GM19043 (cell line): ENCODE data around the gene MCM7.

Experiments used
- ATAC-seq: cut with Tn5 transposase; IDR thresholded peaks from one replicate; pipeline ENCODE4 v1.9.1; 2021; ENCODE audit warnings: low read depth; ENCODE audit not compliant: unreplicated experiment

The MCM7 gene

DNA sequence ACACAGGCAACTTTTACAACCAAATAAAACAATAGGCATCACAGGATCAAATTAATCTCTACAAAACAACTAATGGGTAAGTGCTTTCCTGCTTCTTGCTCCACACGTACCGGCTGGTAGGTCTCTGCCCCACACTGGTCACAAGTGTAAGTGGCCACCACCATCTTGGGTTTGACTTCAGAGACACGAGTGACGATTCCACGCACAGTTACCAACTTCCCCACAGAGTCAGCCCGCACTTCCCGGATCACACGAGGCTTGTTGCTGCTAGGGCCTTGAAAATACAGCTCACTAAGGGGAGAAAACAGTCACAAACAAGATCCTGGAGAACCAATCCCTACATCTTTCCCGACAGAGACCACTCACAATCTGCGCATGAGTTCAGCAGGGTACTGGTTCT lies 2.3 kb downstream of the MCM7 start:
- no peak for ATAC-seq

DNA sequence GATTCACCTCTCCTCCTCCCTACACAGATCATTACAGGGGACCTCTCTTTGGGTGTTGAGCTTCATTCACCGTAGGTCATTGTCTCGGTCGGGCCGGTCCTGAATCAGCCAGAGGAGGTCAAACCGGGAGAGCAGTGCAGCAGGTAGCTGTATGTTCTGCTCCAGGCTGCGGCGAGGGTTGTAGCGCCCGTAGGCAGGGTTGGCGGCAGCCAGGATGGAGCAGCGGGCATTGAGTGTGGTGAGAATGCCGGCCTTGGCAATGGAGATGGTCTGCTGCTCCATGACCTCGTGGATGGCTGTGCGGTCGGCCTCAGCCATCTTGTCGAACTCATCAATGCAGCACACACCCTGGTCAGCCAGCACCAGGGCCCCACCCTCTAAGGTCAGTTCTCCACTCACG lies 5.5 kb downstream of the MCM7 start:
- no peak for ATAC-seq

DNA sequence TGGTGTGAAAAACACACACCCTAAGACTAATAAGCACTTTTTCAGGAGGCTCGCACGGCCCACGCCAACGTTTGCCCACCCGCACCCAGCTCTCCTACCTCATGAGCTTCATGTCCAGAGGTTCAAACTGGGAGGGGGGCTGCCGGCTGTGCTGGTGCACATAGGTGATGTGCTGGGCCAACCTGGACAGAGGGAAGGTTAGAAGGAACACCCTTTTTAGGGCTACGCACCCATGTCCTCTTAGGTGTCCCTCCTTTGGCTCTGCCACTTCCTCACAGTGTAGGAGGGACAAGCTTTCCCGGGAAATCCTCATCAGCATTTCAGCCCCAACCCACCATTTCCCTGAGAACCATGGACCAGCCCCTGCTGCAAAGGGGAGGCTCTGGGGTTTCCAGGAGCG lies 5.9 kb downstream of the MCM7 start:
- ATAC-seq = no peak

DNA sequence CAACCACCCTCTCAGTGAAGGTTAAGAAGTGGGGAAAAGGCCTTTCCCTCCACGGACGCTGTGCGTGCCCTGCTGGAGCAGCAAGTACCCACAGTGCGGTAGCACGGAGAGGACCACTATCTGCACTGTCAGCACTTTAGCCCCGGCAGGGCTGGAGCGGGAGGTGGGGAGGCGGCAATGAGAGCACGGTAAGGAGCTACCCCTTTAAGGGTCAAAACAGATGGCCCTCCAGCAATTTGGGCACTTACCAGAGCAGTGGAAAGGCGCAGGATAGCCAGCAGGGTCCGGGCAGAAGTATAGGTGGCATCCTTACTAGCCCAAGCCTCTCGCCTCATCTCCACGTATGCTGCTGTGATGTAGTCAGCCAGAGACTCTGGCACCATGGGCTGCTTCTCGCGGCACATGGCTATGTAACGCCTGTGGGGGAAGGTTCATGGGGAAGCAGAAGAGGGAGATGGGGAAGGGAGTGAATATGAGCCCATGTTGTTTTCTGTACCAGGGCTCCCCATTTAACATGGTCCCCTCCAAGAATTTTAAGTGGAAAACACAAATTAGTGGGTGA lies 7.2 kb downstream of the MCM7 start:
- ATAC-seq = no peak

DNA sequence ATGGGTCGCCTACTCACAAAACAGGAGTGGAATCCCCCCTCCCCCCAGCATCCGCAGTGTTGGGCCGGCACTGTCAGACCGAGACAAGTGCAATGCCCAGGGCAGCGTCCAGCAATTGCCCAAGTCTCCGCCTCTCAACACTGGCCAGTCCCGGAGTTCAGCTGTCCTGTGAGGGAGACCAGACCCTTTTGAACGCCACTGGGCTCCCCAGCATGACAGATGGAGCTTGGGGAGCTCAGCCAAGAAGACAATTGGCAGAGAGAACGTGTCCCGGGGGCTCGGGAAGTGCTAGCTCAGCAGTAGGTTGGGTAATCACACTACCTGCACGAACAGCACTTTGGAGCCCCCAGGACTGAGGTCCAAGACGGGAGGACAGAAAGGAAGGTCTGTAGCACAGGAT lies 7.7 kb downstream of the MCM7 start:
- ATAC-seq = no peak

DNA sequence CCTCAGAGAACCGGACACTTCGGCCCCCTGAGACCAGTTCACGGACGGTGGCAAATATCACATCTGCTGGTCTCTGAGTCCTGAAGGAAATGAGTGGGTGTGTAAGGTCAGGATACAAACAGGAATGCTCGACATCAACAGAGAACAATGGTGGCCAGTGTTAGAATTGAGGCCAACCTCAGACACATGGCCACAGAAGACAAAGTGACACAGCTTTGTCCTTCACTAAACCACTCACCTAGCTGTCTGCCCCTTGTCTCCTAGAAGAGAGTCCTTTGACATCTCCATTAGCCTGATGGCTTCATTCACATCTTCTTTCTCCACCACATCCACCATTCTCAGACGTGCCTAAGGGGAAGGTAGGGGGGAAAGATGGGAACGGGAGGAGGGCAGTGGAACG lies 8.1 kb downstream of the MCM7 start:
- ATAC-seq = no peak

DNA sequence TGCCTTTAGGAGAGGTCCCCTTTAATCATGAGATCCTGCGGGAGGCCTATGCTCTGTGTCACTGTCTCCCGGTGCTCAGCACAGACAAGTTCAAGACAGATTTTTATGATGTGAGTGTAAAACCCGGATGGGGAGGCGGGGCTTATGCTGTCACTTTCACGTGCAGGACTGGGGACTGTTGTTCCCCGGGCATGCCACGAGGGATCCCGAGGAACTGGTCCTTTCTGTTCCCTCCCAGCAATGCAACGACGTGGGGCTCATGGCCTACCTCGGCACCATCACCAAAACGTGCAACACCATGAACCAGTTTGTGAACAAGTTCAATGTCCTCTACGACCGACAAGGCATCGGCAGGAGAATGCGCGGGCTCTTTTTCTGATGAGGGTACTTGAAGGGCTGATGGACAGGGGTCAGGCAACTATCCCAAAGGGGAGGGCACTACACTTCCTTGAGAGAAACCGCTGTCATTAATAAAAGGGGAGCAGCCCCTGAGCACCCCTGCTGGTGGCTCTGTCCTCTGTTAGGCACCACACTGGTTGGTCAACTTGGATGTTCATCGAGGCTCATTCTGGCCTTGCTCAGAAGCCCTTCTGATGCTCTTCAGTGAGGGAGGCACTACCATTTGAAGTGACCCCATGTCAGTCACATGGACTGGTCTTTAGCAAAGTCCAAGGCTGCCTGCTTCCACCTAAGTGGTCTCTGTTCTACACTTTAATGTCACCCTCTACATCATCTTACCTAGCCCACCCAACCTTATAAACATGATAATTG lies 9.6 kb downstream of the MCM7 start:
- no peak for ATAC-seq

DNA sequence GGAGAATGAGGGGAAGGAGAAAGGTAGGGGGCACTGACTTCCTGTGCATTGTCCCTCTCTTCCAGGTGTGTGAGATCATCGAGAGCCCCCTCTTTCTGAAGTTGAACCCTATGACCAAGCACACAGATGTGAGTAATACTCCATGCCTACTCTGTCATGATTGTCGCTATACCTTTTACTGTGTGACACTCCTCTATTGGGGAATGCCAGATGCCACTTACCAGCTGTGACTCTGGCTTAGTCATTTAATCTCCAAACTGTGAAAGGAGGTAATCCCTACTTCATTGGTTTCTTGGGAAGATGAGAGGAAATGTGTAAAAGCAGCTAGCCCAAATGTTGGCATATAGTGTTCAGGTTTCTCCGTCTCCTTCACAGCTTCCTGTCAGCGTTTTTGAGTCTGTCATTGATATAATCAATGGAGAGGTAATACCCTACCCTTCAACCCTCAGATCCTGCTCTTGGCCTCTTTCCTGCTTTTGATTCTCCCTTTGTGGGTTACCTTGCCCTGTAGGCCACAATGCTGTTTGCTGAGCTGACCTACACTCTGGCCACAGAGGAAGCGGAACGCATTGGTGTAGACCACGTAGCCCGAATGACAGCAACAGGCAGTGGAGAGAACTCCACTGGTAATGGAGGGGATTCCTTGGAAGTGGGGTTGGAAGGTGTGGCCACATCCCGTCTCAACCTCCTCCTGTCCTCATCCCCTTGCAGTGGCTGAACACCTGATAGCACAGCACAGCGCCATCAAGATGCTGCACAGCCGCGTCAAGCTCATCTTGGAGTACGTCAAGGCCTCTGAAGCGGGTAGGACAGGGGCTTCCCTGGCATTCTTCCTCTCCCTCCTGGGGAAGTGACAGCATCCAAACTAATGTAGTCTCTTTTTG lies 10.4 kb downstream of the MCM7 start:
- ATAC-seq = no peak

DNA sequence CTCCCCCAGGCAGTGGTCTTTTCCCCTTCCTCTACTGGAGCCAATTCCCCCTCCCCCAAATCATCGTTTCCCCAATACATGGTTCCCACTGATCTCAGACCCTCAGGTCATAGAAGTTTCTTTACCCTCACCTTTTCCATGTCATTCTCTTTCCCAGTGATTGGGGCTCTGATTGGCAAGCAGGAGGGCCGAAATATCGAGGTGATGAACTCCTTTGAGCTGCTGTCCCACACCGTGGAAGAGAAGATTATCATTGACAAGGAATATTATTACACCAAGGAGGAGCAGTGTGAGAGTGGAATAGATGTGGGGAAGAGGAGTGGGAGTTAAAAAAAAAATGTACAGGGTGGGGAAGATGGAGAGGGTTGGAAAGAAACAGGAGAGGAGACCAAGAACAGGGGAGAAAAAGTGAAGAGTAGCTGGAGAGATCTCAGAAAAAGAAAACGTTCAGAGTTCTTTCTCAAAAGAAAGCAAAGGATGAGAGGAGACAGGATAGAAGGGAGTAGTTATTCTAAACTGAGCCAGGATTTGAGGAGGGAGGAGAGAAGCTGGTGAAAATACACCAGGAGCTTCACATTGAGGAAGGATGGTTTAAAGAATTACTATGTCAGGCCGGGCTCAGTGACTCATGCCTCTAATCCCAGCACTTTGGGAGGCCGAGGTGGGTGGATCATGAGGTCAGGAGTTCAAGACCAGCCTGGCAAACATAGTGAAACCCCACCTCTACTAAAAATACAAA lies 11.6 kb downstream of the MCM7 start:
- no peak for ATAC-seq

DNA sequence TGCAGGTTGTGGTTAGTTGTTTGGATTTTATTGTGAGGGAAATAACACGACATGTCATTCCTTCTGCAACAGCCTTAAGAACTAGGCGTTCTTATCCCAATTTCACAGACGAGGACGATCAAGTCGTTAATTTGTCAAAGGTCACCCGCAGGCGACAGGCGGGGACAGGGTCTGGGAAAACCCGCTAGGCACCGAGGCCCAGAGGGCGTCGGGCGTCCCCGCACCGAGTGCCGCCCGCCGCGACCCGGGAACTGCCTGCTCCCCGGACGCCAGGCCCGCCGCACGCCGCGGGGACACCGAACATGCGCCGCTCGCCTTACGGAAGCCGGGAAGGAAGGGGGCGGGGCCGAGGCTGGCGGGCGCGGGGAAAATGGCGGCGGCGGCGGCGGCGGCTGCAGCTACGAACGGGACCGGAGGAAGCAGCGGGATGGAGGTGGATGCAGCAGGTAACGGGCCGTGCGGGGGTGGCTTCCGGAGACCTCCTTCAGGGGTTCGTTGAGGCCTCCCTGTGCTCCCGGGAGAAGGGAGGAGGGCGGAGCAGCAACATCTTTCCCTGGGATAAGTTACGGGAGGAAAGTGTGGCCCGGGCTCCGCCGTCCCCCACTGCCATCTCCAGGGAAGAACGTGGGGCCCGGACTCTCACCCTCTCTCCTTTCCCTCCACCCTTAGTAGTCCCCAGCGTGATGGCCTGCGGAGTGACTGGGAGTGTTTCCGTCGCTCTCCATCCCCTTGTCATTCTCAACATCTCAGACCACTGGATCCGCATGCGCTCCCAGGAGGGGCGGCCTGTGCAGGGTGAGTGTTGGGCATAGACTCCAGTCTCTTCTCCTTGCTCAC lies 12.4 kb downstream of the MCM7 start, which contains the start of gene COPS6:
Gene COPS6, plus strand, starts transcription at position 349 of the 837 bp plus-strand sequence. Its CDS starts 22 bp downstream, at position 371.
- ATAC-seq = no peak

DNA sequence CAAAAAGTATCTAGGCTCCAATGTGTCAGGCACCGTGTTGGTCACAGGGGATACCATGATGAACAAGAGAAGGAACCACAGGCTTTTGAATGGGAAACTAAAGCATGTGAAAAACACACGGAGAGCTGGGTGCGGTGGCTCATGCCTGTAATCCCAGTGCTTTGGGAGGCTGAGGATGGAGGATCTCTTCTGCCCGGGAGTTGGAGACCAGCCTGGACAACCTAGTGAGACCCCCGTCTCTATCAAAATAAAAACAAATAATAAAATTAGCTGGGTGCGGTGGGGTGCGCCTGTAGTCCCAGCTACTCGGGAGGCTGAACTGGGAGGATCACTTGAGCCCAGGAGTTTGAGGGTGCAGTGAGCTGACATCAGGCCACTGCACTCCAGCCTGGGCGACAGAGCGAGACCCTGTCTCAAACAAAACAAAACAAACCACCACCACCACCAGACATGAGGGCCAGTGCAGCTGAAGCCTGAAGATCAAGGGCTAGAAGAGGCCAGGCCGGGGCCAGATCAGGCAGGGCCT lies 13.0 kb downstream of the MCM7 start:
- no peak for ATAC-seq

DNA sequence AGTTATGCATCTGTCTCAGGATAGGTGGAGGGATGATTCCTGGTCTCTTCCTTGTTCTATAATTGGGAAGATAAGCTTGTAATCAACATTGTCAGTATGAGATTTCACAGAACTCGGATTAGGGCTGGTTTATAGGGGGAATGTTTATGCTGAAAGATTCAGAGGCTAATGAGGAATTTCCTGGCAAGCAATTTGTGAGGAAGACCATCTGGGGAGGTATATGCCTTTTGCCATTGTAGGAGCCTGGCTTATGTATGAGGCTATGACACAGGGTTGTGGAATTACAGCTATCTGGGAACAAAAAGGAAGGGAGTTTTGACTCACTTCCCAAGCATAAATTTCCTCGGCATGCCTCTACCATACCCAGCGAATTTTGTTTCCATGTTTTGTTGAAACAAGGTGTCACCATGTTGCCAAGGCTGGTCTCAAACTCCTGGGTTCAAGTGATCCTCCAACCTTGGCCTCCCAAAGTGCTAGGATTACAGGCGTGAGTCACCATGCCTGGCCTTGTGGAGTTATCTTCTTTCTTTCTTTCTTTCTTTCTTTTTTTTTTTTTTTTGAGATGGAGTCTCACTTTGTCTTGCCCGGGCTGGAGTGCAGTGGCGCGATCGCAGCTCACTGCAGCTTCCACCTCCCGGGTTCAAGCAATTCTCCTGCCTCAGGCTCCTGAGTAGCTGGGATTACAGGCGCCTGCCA lies 14.0 kb downstream of the MCM7 start:
- ATAC-seq = no peak

DNA sequence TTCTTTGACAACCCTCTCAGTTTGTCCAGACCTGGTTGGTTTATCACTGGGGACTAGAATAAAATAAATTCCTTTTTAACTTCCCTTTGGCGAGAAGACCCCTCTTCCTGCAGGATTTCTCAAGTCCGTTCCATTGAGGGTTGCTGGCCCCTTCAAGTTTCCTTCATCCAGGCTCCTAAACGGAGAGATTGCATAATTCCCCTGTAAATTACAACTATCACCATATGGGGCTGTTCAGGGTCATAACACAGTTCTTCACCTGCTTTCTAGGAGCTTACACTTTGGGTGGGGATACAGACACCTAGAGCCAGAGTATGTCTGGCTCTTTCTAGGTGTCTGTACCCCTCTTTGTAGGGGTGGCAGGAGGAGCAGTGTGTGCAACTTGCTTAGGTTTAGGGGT lies 15.7 kb downstream of the MCM7 start:
- no peak for ATAC-seq

DNA sequence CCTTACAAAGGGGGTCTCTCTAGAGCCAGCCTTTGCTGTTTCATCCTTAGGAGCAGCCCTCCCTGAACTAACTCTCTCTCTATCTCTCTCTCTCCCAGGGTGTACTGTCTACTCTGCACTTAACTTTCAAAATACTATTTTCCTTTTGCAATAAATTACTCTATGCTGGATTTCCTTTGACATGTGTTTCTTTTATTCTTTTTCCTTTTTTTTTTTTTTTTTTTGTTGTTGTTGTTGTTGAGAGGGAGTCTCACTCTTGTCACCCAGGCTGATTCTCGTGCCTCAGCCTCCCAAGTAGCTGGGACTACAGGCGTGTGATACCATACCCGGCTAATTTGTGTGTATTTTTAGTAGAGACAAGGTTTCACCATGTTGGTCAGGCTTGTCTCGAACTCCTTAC lies 18.2 kb downstream of the MCM7 start:
- no peak for ATAC-seq

DNA sequence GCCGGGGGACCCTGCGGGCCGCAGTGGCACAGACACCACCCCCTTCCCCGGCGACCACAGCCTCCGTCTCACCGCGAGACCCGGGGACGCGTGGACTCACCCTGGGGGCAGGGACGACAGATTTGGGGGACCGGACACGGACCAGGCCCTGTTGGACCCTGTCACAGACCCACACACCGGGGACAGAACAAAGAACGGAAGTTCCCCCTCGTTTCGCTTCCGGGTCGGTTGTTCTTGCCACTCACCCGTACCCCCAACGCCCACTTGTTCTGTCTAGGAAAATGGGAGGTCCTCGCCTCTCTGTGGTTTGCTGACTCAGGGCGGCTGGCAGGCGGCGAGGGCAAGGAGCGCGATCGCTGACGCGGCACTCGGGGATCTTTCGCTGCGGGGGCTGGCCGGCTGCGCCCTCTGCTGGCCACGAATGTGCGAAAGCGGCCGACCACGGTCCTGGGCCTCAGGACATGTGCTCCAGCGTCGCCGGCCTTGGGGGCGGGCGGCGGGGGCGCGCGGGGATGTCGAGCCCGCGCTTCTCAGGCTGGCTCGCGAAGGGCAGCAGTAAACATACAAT lies 19.6 kb downstream of the MCM7 start, which contains the start of gene ZNF3:
Gene ZNF3, minus strand, starts transcription at position 189 of the 568 bp plus-strand sequence. CDS start 4,366 bp downstream, outside the sequence.
- peak; percentile 71 for ATAC-seq

DNA sequence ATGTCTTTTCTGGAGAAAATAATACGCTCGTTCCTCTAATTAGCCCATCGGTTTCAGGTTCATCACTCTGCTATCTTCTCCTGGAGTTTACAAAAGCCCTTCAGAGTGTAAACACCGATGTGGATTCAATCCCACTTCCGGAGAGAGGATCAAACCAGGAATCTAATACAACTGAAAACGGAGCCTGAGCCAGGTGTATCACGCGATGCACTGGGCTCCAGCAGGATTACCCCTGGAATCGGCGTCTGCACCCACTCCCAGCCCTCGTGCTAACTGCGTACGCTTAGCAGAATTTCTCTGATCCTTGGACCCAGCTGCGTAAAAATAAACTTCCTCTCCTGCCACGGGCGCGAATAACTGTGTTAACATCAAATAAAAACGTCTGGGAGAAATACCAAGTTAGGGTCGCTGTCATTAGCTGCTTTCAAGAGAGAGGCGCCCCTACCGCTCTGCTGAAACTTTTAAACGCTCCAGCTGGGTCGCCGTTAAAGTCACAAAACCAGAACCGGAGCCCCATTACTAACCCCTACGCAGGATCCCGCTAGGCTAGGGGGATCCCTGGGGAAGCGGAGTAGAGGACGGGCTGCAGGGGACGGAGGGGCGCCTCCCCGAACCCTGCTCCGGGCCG lies 20.2 kb downstream of the MCM7 start:
- ATAC-seq = peak; percentile 3

DNA sequence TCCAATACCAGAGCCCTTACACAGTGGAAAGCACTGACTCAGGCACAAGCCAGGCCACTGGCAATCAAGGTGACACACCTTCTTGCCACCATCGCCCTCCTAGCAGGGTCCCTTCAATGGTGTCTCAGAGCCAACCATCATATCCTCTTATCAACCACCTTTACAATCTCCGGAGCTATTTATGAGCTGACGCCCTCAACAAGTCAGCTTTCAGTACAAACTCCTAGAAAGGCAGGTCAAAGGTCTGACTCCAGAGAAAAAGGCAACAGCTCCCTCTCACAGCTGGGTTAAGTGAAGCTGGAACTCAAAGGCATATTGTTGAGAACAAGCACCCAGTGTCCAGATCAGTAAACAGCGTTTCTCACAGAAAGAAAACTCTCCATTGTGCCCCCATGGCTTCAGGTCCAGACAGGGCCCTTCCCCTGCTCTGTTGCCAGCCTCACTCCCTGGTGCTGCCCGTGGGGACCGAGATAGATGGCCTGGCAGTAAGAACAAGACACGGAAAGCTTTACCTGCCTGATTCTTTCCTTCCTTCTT lies 22.1 kb downstream of the MCM7 start:
- no peak for ATAC-seq

DNA sequence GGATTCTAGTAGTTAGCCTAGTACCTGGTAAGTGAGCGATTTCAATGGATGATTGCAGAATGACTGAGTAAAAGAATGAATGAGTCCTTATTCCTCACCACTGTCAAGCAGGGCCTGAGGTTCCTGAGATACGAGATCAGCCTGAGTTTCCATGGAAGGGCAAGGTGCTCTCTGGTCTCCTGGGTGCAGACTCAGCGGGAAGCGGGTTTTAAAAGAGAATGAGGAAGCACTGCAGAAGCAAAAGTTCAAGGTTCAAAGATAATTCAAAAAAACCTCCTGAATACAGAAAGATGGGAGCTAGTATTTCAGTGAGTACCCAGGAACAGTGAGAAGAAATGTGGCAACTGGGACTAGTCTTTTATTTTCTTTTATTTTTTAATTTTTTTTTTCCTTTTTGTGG lies 24.0 kb downstream of the MCM7 start:
- ATAC-seq = no peak
